NCI-H526 treated with DMSO at 0.1 percent for 48 hours (cell line): ENCODE data around the gene KMT5B.

Experiments
- DNase-seq: peaks from one replicate; lab custom pipeline; 2025; lab: John Stamatoyannopoulos, UW

KMT5B gene

DNA sequence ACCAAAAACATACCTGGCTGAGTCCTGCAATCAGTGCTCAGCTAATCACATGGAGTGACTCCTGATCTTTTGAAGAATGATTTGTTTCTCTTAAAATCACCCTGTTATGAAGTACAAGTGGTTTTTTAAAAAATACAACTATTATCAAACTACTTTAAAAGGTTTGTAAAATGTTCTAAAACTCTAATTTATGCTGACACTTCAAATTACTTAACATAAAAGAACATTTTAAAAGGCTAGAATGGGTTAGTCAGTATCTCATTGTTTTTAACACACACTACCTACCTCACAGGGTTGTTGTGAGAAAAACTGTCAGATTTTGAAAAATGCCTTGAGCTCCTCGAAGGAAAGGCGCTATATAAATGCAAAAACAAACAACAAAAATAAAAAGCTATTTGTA is 33.2 kb downstream of the KMT5B start:
- DNase-seq, result no peak

DNA sequence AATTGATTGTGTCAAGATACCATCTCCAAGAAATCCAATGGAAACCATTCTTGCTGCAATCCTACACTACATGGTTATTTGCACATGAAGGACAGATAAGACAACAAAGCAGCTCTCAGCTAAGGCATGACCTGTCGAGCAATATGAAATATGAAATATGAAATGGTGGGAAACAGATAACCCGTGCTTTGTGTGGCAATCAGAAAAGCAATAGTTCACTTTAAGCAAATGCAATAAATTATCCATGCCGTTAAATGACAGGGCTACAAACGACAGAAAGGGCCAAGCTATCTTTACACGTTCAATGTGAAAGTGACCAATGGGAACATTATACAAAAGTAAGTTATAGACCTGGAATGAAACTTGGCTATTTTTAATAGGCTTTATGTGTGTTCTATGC is 35.2 kb downstream of the KMT5B start:
- DNase-seq, result no peak

DNA sequence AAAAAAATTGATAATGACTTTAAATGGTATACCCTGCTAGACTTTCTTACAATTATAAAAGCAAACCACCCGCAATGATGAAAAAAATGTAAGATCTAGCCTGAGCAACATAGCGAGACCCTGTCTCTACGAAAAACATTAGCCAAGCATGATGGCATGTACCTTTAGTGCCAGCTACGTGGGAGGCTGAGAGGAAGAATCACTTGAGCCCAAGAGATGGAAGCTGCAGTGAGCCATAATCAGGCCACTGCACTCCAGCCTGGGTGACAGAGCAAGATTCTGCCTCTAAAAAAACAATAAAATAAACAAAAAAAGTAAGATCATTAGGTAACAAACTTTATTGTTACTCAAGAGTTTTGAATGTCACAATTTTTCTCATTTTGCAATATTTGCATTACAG is 39.2 kb downstream of the KMT5B start:
- no peak for DNase-seq

DNA sequence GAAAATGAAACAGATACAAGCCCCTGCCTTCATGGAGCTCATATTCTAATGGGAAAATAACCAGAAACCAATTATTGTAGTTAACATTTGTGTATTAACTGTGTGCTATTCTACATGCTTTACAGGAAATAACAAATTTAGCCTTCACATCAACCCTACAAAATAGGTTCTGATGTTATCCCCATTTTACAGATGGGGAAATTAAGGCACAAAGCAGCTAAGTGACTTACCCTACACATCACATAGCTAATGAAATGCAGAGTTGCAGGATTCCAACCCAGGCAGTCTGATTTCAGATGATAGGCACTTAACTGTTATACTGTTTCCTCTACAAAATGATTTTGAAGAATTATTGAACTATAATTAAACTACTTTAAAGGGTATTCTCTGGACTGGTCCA is 43.7 kb downstream of the KMT5B start:
- DNase-seq, result no peak

DNA sequence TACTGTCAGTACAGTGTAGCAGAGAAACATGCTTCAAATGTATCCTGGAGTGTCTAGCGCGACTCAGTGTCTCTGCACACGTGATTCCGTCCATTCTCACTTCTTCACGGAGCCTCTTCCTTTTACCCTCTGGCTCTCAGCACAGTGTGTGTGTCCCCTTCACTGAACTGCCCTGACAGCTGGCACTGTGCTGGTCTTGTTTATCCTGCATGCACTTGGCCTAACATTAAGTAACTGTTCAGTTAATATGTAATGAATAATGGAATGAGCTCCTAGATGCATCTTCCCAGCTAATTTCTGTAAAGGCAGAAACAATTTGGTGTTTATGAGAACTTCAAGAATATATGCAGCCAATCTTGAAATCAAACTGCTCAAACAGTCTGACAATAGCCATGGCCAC is 44.4 kb downstream of the KMT5B start:
- DNase-seq, result no peak

DNA sequence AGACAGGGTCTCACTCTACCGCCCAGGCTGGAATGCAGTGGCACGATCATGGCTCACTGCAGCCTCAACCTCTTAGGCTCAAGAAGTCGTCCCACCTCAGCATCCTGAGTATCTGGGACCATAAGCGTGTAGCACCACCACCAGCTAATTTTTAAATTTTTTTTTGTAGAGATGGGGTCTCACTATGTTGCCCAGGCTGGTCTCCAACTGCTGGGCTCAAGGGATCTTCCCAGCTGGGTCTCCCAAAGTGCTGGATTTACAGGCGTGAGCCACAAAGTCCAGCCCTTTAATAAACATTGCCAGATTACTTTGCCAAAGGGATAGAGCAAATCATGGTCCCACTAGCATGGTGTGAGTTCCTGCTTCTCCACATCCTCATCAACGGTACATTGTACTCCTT is 45.6 kb downstream of the KMT5B start:
- DNase-seq, result no peak

DNA sequence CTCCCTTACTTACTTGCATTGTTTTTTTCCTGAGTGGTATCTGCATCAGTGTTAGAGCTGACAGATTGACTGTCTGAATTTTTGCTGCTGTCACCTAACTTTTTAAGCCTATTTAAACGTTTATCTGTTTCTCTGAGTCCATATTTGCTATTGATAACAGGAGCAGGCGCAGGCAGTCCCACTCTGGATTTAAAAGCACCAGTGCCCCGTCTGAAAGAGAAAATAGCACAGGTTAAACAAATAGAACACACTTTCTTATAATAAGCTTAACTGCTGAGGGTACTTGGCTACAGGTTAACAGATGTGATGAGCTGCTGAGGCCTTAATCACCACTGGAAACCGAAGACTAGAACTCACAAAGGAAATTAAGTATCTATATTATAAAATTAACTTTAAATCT is 46.1 kb downstream of the KMT5B start:
- DNase-seq, result no peak

DNA sequence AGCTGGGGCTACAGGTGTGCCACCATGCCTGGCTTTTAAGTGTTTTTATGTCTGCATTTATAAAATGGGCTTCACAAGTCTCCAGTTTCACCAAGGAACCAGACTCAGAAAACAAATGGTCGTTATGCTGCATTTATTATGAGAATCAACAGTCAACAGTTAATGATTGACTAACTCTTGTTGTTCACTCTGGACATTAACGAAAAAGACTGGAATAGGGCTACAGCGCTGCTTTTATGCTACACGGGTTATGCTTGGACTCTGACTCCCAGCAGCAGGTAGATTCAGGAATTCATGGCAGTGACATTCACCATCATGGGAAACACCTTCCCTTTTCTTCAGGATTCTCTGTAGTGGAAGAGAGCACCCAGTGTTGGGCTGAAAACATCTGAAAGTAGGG is 47.5 kb downstream of the KMT5B start:
- DNase-seq, result peak; percentile 69

DNA sequence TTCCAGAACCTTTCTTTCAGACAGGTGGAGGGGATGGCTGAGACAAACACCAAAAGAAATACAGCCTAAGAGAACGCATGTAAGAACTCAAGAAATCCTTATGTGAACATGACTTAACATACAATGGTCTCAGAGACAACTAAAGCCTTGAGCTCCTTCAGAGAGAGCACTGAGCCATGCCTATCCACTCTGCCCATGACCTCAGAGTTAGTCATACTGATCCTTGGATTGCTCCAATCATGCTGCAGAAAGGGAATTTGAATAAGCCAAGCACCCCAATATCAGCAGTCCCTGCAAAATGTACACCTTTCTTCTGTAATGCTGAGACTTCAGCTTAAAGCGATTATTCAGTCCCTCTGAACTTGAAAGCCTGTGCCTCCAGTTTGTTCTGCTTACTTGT is 48.7 kb downstream of the KMT5B start:
- DNase-seq, result no peak

DNA sequence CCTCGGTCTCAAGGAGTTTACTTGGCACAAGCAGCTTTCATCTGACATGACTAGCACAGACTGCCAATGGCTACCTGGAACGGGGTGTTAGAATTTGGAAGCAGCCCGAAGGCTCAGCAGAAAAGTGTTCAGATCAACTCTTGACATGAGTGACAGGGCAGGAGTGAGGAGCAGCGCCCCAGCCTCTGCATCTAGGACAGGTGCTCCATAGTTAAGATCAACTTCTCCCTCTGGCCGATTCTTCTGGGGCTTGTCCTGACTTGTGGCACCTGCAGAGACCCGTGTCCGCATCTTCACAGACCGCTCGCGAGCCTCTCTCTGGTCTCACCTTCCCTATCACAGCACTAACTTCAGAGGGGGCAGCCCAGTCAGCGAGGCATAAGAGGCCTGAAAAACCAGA is 49.4 kb downstream of the KMT5B start:
- DNase-seq, result no peak

DNA sequence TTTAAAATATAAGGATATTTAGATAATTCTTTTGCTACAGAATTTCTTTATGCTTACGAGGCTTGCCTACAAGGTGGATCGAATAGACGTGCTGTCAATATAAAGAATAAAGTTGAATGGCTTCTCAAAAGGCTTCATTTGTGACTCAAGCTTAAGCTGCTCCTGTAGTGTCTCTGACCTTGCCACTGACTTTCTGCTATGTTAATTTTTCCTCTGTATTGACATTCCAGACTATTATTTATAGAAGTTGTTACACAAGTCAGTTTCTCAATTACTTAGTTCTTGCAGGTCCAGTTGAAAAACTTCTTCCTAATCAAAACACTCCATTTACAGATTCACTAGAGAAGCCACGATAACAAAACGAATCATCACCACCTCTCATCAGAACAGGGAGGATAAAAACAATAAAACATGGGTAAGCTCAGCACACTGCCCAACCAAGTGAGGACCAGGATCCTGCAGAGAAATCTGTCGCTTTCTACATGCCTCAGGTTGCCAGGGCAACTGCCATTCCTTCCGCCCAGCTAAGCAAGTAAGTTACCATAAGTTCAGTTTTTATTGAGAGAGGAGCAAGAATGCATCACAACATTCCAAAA is 52.9 kb downstream of the KMT5B start:
- DNase-seq, result no peak

DNA sequence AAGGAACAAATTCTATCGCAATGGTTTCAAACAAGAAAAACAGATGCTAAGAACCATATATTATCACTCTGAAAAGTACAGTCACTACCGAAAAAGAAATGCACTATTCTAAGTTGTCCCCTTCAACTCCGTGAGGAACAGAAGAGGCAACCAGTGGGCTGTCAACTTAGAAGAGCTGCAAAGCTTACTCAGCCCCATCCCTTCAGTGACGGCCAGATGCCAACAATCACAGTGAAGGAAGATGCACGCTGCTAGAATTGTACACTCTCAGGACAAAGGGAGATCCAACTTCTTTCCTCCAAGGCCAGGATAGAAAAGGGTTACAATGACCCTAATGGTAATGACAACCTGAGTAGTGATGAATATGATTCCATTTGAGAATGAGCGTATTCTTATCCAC is 53.4 kb downstream of the KMT5B start:
- DNase-seq, result no peak

DNA sequence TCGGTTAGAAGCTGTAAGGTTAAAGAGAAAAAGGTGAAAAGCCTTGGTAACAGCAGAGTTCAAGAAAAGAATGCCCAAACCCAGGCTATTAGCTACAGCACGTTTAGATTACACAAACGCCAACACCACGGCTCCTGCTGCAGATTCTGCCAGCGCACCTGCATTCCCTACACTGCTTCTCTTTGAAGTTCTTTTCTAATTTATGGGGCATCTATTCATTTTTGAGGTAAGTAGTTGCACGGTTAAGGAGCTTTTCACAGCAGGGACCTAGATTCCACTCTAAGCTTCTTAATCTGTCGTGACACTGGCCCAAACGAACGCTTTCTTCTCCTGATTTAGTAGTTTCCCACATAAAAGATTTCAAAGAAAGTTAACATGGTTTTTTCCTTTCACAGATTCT is 53.9 kb downstream of the KMT5B start:
- DNase-seq, result no peak

DNA sequence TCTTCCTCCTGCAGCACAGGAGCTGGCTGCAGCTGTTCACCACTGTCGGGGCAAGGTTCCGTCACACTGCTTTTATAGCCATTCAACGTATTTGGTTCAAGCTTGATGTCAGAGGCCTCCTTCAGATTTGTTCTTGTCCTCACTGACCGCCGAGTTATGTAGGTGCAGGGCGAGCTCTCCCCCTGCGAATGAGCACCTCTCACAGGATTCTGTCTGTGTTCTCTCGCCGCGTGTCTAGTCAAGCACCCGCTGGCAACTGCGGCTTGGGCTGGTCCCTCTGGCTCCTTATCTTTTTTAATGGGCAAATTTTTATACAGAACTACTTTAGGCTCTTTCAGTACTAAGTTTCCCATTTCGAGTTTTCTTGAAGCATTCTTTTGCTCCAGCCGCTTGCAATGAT is 54.5 kb downstream of the KMT5B start:
- no peak for DNase-seq

DNA sequence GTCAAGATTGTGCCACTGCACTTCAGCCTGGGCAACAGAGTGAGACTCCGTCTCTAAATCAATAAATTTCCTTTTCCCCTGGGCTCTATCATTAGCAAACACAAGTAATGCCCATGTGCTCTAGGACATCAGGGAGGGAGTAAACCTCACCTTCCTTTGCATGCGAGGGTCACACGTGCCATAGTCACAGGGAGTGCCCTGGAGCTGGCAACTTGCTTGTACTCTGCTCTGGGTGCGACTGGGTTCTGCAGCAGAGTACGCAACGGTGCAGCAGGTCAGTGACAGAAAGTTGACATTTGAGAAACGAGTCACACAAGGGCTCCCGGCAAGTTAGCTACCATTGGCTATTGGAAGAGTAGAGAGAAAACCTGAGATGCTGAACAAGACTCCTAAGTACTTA is 59.4 kb downstream of the KMT5B start:
- DNase-seq, result no peak

DNA sequence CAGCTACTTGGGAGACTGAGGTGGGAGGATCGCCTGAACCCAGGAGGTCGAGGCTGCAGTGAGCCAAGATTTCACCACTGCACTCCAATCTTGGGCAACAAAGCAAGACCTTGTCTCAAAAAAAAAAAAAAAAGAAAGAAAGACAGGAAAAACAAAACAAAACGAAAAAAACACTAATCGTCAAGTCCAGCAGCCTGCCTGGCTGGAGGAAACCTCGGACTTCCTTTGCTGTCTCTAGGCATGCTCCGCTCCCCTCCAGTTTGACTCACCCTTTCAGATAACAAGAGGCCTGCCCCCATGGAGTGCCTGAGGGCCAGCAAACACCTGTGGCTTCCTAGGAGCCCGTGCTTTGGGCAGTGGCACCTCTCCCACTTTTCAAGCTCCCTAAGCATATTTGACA is 63.1 kb downstream of the KMT5B start:
- DNase-seq, result no peak

DNA sequence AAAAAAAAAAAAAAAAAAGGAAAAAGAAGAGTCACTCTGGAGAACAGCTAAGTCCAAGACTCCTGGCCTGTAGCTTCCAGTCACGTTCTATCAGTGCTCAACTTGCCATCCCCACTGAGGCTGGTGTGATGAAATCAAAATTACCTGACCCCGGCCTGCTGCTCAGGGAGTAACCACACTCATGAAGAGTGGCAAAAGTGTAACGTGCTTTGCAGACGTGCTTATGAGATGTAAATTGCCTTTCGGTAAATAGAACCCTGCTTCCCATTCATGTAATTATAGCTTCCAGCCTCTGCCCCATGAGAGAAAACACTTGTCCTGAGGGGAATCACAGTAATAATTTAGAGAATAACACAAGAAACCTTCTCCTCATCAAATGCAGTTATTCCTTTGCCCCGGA is 63.7 kb downstream of the KMT5B start:
- peak; percentile 18 for DNase-seq

DNA sequence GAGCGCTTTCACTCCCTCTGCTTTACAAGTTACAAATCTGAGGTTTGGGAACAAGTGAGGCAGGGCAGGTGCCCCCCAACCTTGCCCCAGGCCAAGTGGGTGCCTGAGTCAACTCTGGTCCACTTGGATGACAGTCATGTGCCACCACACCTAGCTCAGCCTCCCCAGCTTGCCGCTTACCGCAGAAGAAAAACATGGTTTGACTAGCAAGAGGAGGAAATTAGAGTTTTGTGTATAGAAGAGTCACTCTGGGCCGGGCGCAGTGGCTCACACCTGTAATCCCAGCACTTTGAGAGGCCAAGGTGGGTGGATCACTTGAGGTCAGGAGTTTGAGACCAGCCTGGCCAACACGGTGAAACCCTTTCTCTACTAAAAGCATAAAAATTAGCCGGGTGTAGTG is 64.2 kb downstream of the KMT5B start:
- DNase-seq, result no peak

DNA sequence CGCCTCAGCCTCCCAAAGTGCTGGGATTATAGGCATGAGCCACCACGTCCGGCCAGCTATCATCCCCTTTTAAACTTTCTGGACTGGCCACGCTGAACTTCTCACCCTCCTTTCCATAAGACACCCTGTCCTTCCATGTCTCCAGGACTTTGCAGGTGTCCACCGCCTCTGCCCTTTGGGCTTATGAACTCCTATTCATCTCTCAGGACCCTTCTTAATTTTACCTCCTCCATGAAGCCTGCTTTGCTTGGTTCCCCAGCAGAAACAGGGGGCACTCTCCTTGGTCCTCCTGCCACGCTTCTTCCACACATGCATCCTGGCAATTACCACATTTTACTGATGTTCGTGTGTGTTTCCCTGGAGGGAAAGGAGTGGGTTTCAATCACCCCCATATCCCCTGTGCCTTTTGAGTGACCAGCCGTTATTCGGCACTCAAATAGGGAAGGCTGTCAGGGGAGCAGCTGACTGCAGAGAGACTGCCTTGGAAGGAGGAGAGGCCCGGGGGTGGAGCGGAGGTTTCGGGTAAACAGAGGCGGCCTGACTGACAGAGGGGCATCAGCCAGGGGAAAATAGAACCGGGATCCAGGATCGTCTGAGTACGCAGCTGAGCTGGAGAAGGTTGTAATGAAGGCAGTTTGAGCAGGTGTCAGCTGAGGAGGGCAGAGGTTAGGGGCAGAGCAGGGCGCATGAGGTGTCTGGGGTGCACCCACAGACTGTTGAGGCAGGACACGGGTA is 64.9 kb downstream of the KMT5B start:
- no peak for DNase-seq

DNA sequence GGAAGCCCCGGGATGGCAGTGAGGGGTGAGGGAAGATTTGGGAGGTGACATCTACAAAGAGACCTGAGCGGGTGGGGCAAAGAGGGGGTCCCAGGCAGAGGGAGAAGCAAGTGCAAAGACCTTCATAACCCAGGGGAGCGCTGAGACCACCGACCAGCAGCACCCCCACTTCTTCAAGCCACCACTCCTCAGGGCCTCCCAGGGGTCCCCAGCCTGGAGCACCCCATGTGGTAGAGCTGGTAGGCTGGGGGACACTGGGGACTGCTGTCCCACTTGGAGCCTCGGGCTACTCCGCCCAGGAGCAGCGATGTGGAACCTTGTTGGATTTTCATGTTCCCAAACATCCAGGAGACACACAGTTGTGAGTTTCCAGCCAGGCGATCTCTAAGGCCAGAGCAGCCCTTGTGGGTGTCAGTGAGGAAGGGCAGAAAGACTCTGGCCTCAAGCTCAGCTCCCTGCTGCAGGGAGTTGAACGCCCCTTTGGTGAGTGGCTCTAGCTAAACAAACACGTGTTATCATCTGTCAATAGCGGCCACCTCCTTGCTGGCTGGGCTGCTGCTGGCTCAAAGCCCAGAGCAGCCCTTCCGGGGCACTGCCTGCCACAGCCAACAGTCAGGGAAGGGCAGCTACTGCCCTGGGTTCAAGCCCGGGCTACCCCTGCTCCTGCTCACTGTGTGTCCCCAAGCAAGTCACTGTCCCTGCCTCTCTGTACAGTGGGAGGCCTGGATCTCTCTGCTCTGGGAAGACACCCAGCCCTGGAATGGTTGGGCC is 66.2 kb downstream of the KMT5B start:
- DNase-seq, result peak; percentile 30

DNA sequence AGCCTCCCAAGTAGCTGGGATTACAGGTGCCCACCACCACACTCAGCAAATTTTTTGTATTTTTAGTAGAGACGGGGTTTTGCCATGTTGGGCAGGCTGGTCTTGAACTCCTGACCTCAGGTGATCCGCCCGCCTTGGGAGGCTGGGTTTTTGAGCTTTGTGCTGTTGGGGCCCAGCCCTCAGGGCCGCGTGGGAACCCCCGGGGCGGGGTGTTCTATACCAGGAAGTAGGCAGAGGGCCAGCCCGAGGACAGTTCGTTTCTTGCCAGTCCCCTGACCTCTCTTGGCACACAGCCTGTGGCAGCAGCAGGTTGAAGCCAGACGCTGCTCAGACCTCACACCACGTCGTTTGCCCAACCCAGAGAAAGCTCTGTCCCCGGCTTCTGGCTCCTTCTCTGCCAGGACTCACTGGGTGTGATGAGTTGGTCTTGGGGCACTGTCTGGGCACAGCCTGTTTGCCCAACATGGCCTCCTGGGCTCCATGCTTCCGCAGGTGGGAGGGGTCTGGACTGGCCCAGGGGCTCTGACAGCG is 67.0 kb downstream of the KMT5B start:
- DNase-seq, result no peak

DNA sequence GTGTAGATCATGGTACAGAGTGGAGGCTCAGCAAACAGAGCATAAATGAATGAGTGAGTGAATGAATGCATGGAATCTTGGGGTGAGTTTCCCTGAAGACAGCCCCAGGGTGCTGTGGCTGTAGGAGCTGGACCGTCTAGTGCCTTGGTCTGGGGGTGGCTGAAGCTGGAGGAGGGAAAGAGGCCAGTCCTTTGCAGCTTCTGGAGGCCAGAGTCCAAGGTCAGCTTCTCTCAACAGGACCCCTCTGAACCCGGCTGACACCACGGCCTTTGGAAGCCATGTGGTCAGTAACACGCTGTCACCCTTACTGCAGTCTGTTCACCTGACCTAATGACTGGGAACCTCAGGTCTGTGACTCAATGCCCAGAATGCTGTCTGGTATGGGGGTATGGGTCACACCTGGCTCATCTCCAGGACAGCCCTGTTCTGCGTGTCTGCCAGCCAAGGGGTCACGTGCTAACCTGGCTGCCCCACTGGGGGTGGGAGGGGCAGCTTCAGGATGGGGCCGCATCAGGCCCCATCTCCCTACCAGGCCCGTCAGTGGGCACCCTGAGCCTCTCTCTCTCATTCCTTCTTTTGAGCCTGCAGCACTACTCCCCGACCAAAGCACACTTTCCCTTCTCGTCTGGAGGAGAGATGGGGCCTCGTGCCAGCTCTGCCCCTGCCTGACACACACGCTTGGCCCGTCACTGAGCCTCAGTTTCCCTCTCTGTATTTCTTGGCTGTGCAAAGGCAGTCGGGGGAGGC is 67.8 kb downstream of the KMT5B start:
- no peak for DNase-seq

DNA sequence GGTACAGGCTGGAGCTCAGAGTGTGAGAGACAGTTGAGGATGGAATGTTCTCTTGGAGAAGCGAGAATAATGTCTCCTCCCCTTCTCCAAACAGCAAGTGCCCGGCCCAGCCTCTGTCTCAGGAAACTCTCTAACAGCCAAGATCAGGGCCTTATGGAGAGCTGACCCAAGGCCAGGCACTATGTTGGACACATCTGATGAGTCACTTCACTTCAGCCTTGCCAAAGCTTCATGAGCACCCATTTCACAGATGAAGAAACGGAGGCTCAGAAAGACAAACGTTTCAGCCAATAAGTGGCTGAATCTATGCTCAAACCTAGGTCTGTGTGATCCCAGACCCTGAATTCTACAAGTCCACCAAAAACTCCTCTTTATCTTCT is 69.8 kb downstream of the KMT5B start:
- DNase-seq, result no peak
